Muscle of leg (tissue), 16 donors: ENCODE data around the gene HLA-C. TPM values are rescaled to one million over a fixed set of nuclear protein-coding genes. Genes with fewer than 3 reads are reported as not detected.
A peak's percentile ranks its signal among the peaks of the same experiment; 100 is the strongest.

Experiments used
- DNase-seq: peaks from one replicate; pipeline ENCODE4 v3.0.0; 2013
- H3K27ac ChIP-seq: one replicate; pipeline ENCODE4 v1.5.1; 2013; ENCODE audit warnings: mild to moderate bottlenecking, low read length, control low read depth
- H3K27me3 ChIP-seq: one replicate; pipeline ENCODE4 v1.6.1; 2013; ENCODE audit warnings: low read length; ENCODE audit not compliant: control insufficient read depth, insufficient read depth
- H3K36me3 ChIP-seq: one replicate; pipeline ENCODE4 v1.6.1; 2013; ENCODE audit warnings: low read length; ENCODE audit not compliant: control insufficient read depth, insufficient read depth
- H3K4me1 ChIP-seq: one replicate; pipeline ENCODE4 v1.6.1; 2013; ENCODE audit warnings: low read length; ENCODE audit not compliant: control insufficient read depth, insufficient read depth
- H3K4me3 ChIP-seq: one replicate; pipeline ENCODE4 v1.5.1; 2013; ENCODE audit warnings: low read length, control low read depth
- H3K9me3 ChIP-seq: replicated peaks from 2 replicates; pipeline ENCODE4 v1.6.1; 2013; ENCODE audit warnings: low read depth, low read length; ENCODE audit not compliant: control insufficient read depth
- WGBS: methylation state at CpG from one replicate; pipeline ENCODE4 v1.1.5; 2013; ENCODE audit warnings: missing lambda C conversion rate; ENCODE audit not compliant: insufficient coverage; 5-methylcytosine and 5-hydroxymethylcytosine counted together
- long read RNA-seq, 11 donors: transcript quantifications; one replicate each; lab custom pipeline, GENCODE V29; 2026
- polyA plus RNA-seq, 8 donors: library from polyadenylated mRNA; unstranded; fragments of 120-200 nt; gene quantifications; one replicate each; pipeline versions ENCODE4 v1.2.1 to v1.2.3, GENCODE V29; 2013; ENCODE audit warnings: inconsistent platforms in 1 of 8, low replicate concordance in 1 of 8; ENCODE audit not compliant: insufficient read length in 8 of 8, insufficient read depth in 1 of 8
- total RNA-seq: library from RNA; stranded (reverse); fragments of 120-200 nt; gene quantifications from one replicate; pipeline ENCODE4 v1.2.4, GENCODE V29; 2013

The HLA-C gene
- total RNA-seq (26.0 TPM), polyA plus RNA-seq (10 to 100 TPM; 34.5 to 71.6 (median 53.0) TPM)
- long read RNA-seq, donor 1, transcript HLA-C-201 (8 exons, 1,536 nt), result major isoform, 12 of 13 reads
- long read RNA-seq, donor 1, partial matches to known transcripts, result 0 of 13 reads
- long read RNA-seq, donor 1, other reads (novel, unspliced or antisense), result 0 of 13 reads
- long read RNA-seq, donor 2, partial matches to known transcripts, result 0 of 1 reads
- long read RNA-seq, donor 2, other reads (novel, unspliced or antisense), result 0 of 1 reads
- long read RNA-seq, donor 3, transcript HLA-C-201 (8 exons, 1,536 nt), result major isoform, 20 of 24 reads
- long read RNA-seq, donor 3, partial matches to known transcripts, result 0 of 24 reads
- long read RNA-seq, donor 3, other reads (novel, unspliced or antisense), result 0 of 24 reads
- long read RNA-seq, donor 4, transcript HLA-C-201 (8 exons, 1,536 nt), result major isoform, 16 of 18 reads
- long read RNA-seq, donor 4, partial matches to known transcripts, result 0 of 18 reads
- long read RNA-seq, donor 4, other reads (novel, unspliced or antisense), result 0 of 18 reads
- long read RNA-seq, donor 5, transcript HLA-C-201 (8 exons, 1,536 nt), result major isoform, 17 of 29 reads
- long read RNA-seq, donor 5, partial matches to known transcripts, result 6 of 29 reads
- long read RNA-seq, donor 5, other reads (novel, unspliced or antisense), result 0 of 29 reads
- long read RNA-seq, donor 6, transcript HLA-C-201 (8 exons, 1,536 nt), result major isoform, 36 of 42 reads
- long read RNA-seq, donor 6, partial matches to known transcripts, result 0 of 42 reads
- long read RNA-seq, donor 6, other reads (novel, unspliced or antisense), result 0 of 42 reads
- long read RNA-seq, donor 7, transcript HLA-C-201 (8 exons, 1,536 nt), result major isoform, 9 of 25 reads
- long read RNA-seq, donor 7, partial matches to known transcripts, result 11 of 25 reads
- long read RNA-seq, donor 7, other reads (novel, unspliced or antisense), result 0 of 25 reads
- long read RNA-seq, donor 8, partial matches to known transcripts, result 0 of 3 reads
- long read RNA-seq, donor 8, other reads (novel, unspliced or antisense), result 0 of 3 reads
- long read RNA-seq, donor 9, partial matches to known transcripts, result 9 of 17 reads
- long read RNA-seq, donor 9, other reads (novel, unspliced or antisense), result 0 of 17 reads
- long read RNA-seq, donor 10, transcript HLA-C-201 (8 exons, 1,536 nt), result major isoform, 17 of 24 reads
- long read RNA-seq, donor 10, transcript HLA-C-208 (6 exons, 1,880 nt), result minor isoform, 5 of 24 reads
- long read RNA-seq, donor 10, partial matches to known transcripts, result 0 of 24 reads
- long read RNA-seq, donor 10, other reads (novel, unspliced or antisense), result 0 of 24 reads
- long read RNA-seq, donor 11, transcript HLA-C-201 (8 exons, 1,536 nt), result major isoform, 7 of 23 reads
- long read RNA-seq, donor 11, partial matches to known transcripts, result 10 of 23 reads
- long read RNA-seq, donor 11, other reads (novel, unspliced or antisense), result 0 of 23 reads

GRCh38 chr6:31271641-31272357, at the start of gene HLA-C:
Gene HLA-C (minus strand): TSS chr6:31272092. CDS start chr6:31272071, 21 bp downstream.
- Histone ChIP-seq H3K4me3 (peak within 1 kb of the TSS; percentile 56), H3K4me1 (peaks cover 6% of the 10 kb centered on the region), H3K27me3 (peaks cover 8% of the 10 kb centered on the region), H3K9me3 (no peaks in the 10 kb centered on the region), H3K27ac (peak within 1 kb of the TSS; percentile 74), H3K36me3 (no peaks in the 10 kb centered on the region)
- DNase-seq, result peak; percentile 96
- 0% methylated on average over 43 of the region's 62 CpGs for WGBS

GRCh38 chr6:31321005-31321707, 49.3 kb upstream of the HLA-C start:
- peaks cover 3% of the 10 kb centered on the region for H3K27me3 ChIP-seq
- H3K36me3 ChIP-seq, result no peaks in the 10 kb centered on the region
- no peak for DNase-seq
- H3K4me1 ChIP-seq, result no peaks in the 10 kb centered on the region
- no CpG with 5 or more reads among the region's 1 CpG for WGBS
- H3K9me3 ChIP-seq, result no peaks in the 10 kb centered on the region
- H3K4me3 ChIP-seq, result no peak overlapping the region
- no peak overlapping the region for H3K27ac ChIP-seq

- no peak for DNase-seq
- peaks cover 7% of the 10 kb centered on the region for H3K27me3 ChIP-seq
- WGBS, result 100% methylated on average over 1 of the region's 2 CpGs
Observed at GRCh38 chr6:31317036-31317435, 45.1 kb upstream of the HLA-C start.

GRCh38 chr6:31309641-31310040, 37.7 kb upstream of the HLA-C start:
- no CpG with 5 or more reads among the region's 2 CpGs for WGBS
- Histone ChIP-seq H3K27me3 (peaks cover 36% of the 10 kb centered on the region), H3K36me3 (no peaks in the 10 kb centered on the region), H3K4me3 (no peak overlapping the region), H3K4me1 (no peaks in the 10 kb centered on the region), H3K27ac (no peak overlapping the region), H3K9me3 (no peaks in the 10 kb centered on the region)
- no peak for DNase-seq

More at GRCh38 chr6:31317036-31317435, 45.1 kb upstream of the HLA-C start:
- H3K36me3 ChIP-seq, result no peaks in the 10 kb centered on the region
- no peak overlapping the region for H3K4me3 ChIP-seq
- H3K4me1 ChIP-seq, result no peaks in the 10 kb centered on the region
- H3K9me3 ChIP-seq, result no peaks in the 10 kb centered on the region
- no peak overlapping the region for H3K27ac ChIP-seq

GRCh38 chr6:31308845-31309175, 36.9 kb upstream of the HLA-C start:
- Histone ChIP-seq H3K4me3 (no peak overlapping the region), H3K4me1 (no peaks in the 10 kb centered on the region), H3K27me3 (peaks cover 36% of the 10 kb centered on the region), H3K27ac (no peak overlapping the region), H3K36me3 (no peaks in the 10 kb centered on the region), H3K9me3 (no peaks in the 10 kb centered on the region)
- WGBS, result no CpG with 5 or more reads among the region's 11 CpGs
- no peak for DNase-seq

GRCh38 chr6:31308050-31308844, 36.4 kb upstream of the HLA-C start:
- no peak overlapping the region for H3K27ac ChIP-seq
- H3K36me3 ChIP-seq, result no peaks in the 10 kb centered on the region
- no peaks in the 10 kb centered on the region for H3K4me1 ChIP-seq
- no CpG with 5 or more reads among the region's 57 CpGs for WGBS
- DNase-seq, result no peak
- no peaks in the 10 kb centered on the region for H3K9me3 ChIP-seq
- peaks cover 36% of the 10 kb centered on the region for H3K27me3 ChIP-seq
- H3K4me3 ChIP-seq, result no peak overlapping the region

GRCh38 chr6:31307669-31308049, 35.8 kb upstream of the HLA-C start:
- peaks cover 33% of the 10 kb centered on the region for H3K27me3 ChIP-seq
- no peaks in the 10 kb centered on the region for H3K9me3 ChIP-seq
- no peak overlapping the region for H3K27ac ChIP-seq
- 83% methylated on average over 14 of the region's 14 CpGs for WGBS
- no peaks in the 10 kb centered on the region for H3K4me1 ChIP-seq
- no peaks in the 10 kb centered on the region for H3K36me3 ChIP-seq
- no peak for DNase-seq
- H3K4me3 ChIP-seq, result no peak overlapping the region

- Histone ChIP-seq H3K4me1 (no peaks in the 10 kb centered on the region), H3K4me3 (no peak overlapping the region), H3K9me3 (no peaks in the 10 kb centered on the region), H3K36me3 (no peaks in the 10 kb centered on the region), H3K27ac (no peak overlapping the region), H3K27me3 (peaks cover 30% of the 10 kb centered on the region)
- DNase-seq, result no peak
- no CpG with 5 or more reads among the region's 4 CpGs for WGBS
Observed at GRCh38 chr6:31305703-31306219, 33.9 kb upstream of the HLA-C start.
